ENCODE results near the gene STPG3.

DNA sequence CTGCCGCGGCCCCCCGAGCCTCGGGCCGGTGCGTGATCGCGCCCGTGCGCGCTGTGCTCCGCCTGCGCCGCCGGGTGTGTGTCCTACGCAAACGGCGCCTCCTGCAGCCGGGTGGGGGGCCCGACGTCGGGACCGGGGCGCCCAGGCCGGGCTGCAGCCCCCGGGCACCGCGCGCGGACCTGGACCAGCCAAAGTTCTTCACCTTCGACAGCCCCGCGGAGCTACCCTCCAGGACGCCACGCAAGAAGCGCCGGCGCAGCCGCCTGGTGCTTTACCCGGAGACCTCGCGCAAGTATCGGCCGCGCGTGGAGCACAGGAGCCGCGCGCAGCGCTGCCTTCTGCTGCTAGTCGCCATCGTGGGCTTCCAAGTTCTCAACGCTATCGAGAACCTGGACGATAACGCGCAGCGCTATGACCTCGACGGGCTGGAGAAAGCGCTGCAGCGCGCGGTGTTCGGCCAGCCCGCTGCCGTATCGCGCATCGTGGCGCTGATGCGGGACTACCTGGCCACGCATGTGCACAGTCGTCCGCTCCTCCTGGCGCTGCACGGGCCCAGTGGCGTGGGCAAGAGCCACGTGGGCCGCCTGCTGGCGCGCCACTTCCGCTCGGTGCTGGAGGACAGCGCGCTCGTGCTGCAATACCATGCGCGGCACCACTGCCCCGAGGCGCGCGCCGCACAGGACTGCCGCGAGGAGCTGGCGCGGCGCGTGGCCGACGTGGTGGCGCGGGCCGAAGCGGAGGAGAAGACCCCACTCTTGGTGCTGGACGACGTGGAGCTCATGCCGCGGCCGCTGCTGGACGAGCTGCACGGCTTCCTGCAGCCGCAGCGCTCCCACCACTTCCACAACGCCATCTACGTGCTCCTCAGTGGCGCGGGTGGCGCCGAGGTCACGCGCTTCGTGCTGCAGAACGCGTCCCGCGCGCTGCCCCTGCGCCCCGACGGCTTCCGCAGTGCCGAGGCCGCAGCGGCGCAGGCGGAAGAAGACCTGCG lies 27.9 kb downstream of the STPG3 start:
- TF ChIP-seq, protein P1, sequence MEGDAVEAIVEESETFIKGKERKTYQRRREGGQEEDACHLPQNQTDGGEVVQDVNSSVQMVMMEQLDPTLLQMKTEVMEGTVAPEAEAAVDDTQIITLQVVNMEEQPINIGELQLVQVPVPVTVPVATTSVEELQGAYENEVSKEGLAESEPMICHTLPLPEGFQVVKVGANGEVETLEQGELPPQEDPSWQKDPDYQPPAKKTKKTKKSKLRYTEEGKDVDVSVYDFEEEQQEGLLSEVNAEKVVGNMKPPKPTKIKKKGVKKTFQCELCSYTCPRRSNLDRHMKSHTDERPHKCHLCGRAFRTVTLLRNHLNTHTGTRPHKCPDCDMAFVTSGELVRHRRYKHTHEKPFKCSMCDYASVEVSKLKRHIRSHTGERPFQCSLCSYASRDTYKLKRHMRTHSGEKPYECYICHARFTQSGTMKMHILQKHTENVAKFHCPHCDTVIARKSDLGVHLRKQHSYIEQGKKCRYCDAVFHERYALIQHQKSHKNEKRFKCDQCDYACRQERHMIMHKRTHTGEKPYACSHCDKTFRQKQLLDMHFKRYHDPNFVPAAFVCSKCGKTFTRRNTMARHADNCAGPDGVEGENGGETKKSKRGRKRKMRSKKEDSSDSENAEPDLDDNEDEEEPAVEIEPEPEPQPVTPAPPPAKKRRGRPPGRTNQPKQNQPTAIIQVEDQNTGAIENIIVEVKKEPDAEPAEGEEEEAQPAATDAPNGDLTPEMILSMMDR (IDR thresholded peaks at IDR 0.05) = no peak
- no peak for TF ChIP-seq CHD2 (IDR thresholded peaks at IDR 0.05; ENCODE audit: low read length, partially characterized antibody)
- TF ChIP-seq SMC3 (IDR thresholded peaks at IDR 0.05) = no peak
- TF ChIP-seq ESRRA (IDR thresholded peaks at IDR 0.05; ENCODE audit: borderline replicate concordance, low read length) = no peak
- TF ChIP-seq RARB (CRISPR knock-in tag; IDR thresholded peaks at IDR 0.05) = no peak
- TF ChIP-seq MAX (IDR thresholded peaks at IDR 0.05) = no peak
- no peak for TF ChIP-seq CBX8 (IDR thresholded peaks at IDR 0.05)
- TF ChIP-seq POLR2A (IDR thresholded peaks at IDR 0.05; ENCODE audit: low read length) = no peak
- TF ChIP-seq, protein P2, sequence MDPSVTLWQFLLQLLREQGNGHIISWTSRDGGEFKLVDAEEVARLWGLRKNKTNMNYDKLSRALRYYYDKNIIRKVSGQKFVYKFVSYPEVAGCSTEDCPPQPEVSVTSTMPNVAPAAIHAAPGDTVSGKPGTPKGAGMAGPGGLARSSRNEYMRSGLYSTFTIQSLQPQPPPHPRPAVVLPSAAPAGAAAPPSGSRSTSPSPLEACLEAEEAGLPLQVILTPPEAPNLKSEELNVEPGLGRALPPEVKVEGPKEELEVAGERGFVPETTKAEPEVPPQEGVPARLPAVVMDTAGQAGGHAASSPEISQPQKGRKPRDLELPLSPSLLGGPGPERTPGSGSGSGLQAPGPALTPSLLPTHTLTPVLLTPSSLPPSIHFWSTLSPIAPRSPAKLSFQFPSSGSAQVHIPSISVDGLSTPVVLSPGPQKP (IDR thresholded peaks at IDR 0.05; ENCODE audit: low read depth, low read length) = no peak
